HS-5 (cell line): ENCODE results near the gene UMAD1.

Experiments used
- DNase-seq: peaks from one replicate; pipeline ENCODE4 v3.0.0-alpha.2; 2012; ENCODE audit warnings: low read depth

UMAD1 gene

DNA sequence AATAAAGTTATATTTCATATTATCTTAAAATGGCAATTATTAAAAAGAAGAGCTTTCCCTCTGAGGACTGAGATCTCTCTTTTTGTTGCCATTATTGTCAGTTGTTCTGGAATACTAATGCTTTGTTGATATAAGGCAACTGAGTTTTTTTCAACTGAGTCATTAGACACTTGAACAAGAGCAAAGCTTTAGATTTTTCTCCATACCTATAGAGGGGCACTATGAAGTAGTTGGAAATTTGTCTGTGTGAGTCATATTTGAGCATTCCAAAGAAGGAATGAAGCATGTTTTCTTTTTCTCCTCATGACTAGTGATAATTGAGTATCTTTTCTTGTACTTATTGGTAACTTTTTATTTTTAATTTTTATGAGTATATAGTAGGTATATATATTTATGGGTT, 53.3 kb downstream of the UMAD1 start:
- peak; percentile 93 for DNase-seq

DNA sequence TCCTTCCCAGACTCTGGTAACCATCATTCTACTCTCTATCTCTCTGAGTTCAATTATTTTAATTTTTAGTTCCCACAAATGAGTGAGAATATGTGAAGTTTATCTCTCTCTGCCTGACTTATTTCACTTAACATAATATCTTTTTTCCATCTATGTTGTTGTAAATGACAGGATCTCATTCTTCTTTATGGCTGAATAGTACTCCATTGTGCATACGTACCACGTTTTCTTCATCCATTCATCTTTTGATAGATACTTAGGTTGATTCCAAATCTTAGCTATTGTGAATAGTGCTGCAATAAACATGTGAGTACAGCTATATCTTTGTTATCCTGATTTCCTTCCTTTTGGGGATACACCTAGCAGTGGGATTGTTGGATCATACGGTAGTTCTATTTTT, 54.0 kb downstream of the UMAD1 start:
- no peak for DNase-seq

DNA sequence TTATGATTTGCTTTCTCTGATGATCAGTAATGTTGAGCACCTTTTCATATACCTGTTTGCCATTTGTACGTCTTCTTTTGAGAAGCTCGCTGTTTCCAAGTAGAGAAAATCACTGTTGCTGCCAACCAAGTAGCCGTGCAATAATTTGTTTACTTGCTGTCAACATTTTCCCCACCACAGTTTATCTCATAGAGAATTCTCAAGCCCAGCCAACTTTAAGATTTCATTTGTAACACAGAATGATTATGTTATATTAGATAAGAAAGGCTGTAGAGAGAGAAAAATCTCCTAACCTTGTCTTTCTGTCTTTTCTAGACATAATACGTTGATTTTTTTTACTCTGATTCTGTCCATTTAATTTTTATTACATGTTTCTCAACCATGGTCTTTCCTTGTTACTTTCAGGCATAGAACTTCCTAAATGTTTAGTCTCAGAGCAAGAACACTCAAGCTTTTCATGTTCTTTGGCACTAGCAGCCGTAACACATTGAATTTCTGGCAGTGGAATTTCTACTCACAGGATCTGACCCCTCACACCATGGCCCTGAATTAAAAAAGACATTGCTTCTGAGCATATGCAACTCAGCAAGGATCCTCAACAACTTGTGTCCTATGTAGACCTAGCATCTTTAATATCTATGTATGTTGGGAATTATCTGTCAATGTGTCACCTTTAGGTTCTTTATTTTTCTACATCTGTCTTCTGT, 54.7 kb downstream of the UMAD1 start:
- no peak for DNase-seq

DNA sequence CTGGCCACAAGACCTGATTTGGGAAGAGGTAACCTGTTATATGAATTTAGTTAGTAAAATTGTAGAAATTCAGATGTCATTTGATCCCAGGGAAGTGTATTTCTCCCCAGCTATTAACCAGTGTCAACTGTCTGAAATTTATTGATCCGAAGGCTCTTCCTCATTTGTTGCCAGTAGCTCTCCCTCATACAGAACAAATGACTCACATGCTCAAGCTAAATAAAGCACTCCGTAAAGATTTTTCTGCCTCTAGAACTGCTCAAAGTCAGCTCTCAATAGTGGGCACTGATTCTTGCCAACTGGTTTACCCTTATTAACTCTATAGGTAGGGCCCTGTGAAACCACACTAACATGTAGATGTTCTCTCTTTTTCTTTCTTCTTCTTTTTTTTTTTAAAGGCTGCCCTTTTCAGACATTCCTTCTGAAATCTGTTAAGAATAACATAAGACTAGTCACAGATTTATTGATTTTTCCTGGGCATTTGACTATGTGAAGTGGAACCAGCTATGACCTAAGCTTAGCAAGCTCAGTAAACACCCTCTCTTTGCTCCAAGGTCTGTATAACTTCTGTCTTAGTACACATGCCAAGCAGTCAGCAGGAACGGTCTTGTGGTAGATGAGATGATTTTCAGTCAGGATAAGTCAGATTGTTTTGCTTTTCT, 56.0 kb downstream of the UMAD1 start:
- DNase-seq: peak; percentile 43

DNA sequence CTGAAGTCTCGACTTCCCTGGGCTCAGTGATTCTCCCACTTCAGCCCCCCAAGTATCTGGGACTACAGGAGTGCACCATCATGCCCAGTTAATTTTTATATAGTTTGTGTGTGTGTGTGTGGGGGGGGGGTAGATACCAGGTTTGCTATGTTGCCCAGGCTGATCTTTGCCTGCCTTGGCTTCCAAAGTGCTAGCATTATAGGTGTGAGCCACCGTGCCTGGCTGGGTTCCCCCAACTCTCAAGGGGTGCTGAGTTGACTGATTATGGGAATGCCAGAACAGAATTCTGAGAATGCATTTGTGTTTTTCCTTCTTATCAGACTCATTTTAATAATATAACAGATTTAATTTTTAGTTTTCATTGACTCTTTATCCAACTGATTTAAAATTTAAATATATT, 58.4 kb downstream of the UMAD1 start:
- DNase-seq: no peak

DNA sequence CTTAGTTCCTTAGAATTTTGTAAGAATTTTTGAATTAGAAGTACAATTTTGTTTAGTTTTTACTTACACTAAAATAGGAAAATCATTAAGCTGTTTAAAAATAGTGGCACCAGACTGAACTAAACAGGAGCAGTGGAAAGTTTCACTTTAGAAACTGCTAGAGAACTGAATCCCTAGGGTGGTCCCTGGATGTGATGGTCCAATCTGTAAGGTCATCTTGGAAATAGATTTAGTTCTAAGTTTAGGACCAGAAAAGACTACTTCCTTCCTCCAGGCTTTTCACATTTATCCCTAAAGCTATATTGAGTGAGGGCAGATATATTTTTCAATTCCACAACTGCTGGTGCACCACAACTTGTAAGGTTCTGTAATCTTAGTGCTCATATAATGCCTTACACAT, 58.8 kb downstream of the UMAD1 start:
- no peak for DNase-seq

DNA sequence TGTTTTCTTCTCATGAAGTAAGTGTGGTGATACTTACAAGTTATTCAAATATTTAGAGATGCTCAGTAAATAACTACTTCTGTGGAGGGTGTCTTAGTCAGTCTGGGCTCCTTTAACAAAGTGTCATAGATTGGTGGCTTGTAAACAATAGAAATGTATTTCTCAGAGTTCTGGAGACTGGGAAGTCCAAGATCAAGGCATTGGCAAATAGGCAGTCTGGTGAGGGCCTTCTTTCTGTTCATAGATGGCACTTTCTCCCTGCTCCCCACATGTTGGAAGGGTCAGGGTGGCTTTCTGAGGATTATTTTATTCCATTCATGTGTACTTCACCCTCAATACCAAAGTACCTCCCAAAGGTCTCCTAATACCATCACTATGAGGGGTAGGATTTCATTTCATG, 59.4 kb downstream of the UMAD1 start:
- no peak for DNase-seq

DNA sequence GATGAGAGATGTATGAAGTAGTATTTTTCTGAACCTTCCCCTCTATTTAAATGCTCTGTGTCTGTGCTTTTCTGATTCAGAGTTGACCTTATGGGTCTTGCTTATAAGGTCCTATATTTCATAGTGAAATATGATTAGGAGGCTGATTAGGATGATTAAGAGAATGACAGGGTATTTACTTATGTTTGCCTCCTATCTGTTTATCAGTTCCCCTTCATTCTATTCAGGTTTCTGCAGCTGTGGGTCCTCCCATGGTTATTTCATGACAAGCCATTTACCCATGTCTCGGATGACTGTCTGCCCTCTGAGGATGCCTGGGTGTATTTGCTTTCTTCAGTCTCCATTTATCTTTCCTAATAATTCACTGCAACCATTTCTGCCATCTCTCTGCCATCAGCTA, 61.0 kb downstream of the UMAD1 start:
- DNase-seq: no peak

DNA sequence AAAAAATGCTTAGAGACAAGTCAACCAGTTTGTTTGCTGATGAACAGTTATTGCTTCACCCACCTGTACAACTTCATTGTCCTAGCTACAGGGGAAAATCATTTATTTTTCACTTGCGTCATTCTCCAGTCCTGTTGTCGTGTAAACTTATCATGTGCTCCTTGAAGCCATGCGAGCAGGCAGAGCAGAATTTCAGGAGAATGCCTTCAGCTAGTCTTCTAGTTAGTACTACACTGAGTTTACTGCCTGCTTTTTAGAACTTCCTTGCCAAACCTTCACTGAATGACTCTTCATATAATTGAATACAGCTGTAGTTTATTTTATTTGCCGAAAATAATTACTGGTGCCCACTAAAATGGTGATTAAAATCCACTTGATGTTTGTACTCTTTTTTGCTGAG, 62.3 kb downstream of the UMAD1 start:
- no peak for DNase-seq

DNA sequence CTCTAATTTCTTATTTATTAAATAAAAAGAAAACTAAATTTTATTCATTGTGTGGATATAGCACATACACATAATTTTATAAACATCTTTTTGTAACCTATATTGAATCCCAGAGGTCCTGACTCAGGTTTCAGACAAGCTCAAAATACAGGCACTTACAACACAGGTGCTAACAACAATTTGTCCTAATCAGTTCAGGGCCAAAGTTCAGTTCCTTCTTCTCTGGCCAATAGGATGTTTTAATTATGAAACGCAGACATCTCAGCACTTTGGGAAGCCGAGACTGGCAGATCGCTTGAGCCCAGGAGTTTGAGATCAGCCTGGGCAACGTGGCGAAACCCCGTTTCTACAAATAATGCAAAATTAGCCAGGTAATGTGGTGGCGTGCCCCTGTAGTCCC, 62.9 kb downstream of the UMAD1 start:
- no peak for DNase-seq

DNA sequence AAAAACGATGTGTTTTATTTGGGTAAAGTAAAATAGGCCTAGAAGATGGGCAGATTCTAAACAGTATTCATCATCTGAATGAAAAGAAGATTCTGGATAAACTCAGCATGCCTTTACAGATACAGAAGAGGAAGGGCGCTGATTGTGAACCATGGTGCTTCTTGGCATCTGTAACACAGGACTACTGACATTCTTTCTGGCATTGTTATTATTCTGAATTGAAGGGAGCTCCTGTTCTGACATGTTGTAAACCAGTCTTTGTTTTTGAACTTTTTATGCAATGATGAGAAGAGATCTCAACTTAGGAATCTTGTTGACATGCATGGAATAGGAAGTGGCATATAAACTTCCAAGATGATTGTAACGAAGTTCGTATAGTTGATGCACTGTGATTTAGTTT, 64.3 kb downstream of the UMAD1 start:
- no peak for DNase-seq

DNA sequence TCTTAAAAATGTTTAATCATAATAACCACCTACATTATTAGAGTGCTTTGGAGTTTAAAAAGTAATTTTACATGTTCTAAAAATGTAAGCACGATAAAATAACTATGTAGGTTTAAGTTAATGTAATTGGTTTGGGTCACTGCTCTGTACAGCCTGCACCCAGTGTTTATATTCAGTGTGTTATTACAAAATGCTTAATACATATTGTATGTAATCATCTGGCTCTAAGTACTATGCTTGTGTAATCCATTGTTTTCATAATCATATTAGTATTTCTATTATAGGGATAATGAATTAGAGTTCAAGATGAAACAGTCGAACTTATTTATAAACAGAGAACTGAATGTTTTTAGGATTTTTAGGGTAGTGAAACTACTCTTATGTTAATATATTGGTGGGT, 64.8 kb downstream of the UMAD1 start:
- no peak for DNase-seq

DNA sequence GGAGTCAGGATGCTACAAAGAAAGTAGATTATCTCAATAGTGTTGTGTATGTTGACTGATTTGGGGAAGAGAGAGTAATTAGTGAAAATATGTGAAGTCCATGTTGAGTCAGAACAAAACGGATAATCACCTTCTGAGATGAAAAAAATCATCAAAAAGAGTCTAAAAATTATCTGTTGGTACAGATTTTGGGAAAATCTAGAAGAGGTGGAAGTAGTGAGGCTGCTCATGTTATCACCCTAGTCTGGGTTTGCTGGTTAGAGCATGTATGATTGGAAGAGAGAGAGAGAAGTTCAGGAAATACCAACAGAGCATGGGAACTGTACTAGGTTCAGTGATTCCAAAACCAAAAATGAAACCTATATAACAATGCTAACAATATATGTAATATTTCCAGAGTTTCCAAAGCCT, 65.6 kb downstream of the UMAD1 start:
- DNase-seq: no peak

DNA sequence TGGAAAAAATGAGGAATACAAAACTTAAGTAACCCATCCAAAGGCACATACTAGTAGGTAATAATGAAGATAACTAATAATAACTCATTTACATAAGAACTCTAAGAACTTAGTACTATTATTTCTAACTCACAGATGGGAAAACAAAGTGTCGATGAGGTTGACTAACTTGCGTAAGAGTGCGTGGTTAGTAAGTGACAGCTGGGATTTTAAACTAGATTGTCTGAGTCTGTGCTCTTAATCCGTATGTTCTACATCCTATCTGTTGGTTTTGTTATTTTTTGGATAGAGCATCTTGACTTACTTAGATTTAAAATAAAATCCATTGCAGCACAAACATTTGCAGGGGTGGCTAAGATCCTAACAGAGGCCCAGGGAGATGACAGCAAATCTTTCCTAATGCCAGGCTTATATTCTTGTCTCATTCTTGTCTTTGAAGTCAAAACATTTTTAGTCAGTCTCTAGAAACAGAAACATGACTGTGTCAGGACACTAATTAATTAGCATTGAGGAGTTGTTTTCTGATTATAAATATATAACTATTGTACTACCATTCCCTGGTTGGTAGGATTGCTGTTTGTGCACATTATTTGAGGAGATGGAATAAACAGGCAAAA, 66.1 kb downstream of the UMAD1 start:
- DNase-seq: no peak

DNA sequence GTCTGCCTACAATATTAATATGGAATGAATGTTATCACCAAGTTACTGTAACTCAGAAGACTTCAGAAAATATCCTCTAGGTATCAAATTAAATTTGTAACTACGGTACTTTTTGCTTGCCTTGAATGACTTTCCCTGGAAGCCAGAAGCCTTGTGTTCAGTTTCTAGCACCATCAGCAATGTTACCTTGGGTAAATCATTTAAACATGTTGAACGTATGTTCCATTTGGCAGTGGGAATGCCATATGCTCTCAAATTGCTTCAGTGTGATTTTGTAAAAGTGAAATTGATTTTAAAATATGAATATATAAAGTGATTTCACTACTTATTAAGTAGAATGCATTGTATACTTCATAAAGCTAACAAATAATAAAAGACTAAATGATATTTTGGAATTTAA, 66.7 kb downstream of the UMAD1 start:
- DNase-seq: no peak

DNA sequence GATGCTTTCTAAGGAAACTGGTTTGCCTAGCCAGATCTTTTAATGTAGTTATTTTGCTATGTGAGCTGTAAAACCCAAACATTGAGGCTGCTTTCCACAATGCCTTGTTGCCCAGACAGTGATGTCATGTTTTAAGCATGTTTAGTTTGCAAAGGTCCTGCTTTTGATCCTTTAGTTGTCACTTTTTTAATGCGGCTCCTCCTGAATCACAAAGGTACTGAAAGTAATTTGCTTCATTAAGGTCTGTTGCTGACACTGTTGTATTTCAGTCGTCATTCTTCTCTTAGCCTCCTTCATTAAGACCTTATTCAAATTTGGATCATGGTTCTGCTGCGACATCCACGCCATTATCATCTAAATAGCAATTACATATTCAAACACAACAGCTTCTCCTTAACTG, 67.3 kb downstream of the UMAD1 start:
- DNase-seq: no peak

DNA sequence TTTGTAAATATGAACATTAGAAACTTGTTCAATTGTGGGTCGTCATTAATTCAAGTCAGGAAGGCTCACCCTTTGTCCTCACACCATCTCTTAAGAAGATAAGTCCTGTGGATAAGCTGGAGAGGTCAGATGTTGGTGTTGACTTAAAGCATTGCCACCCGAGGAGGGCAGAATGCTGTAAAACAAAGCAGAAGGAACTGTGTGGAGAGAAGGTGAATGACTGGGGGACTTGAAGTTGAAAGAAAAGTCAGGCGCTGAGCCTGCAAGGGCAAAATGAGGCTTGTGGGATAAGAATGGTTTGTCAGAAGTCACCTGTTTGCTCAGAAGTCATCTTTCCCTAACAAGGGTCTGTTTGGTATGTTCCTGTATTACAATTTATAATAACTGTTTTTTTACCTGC, 68.7 kb downstream of the UMAD1 start:
- no peak for DNase-seq

DNA sequence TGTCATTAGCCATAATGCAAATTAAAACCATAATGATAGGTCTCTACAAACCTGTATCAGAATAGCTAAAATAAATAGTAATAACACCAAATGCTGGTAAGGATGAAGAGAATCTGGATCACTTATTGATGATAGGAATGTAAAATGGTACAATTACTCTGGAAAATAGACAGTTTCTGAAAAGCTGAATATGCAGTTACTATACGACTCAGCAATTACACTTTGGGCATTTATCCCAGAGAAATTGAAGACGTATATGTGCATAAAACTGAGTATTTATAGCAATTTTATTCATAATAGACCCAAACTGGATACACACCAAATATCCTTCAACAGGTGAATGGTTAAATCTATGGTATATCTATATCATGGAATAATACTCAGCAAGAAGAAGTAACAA, 69.9 kb downstream of the UMAD1 start:
- DNase-seq: no peak

DNA sequence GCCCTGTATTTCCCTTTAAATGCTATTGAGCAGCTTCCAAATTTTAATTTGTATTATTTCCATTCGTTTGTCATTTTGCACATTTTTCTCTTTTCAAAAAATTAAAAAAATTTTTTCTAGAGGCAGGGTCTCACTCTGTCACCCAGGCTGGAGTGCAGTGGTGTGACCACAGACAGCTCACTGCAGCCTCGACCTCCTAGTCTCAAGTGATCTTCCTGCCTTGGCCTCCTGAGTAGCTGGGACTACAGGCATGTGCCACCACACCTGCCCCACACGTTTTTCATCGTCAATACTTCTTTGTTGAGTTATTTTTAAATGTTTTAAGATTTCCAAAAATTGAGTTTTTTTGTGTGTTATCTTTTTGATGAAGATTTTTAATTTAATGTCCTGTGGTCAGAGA, 73.2 kb downstream of the UMAD1 start:
- DNase-seq: no peak

DNA sequence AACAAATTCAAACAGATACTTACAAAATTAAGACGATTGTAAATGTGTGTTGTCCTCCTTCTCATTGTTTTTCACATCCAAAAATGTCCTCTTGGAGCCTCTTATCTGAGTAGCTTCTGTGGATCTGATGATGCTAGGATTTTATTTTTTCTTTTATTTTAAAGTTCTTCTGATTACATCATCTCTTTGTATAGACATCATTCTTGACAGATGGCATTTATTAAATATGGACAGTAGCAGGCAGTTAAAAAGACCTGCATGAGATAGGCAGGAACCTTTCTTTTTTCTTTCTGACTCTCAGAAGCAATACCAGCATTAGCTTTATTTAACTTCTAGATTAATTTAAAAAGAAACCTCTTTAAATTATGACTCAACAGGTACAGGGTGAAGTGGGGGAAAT, 77.9 kb downstream of the UMAD1 start, which contains the start of gene RPA3:
TSS of gene RPA3 (minus strand) at position 116 of the 400 bp plus-strand sequence. CDS start 78,189 bp downstream, outside the sequence.
- no peak for DNase-seq

DNA sequence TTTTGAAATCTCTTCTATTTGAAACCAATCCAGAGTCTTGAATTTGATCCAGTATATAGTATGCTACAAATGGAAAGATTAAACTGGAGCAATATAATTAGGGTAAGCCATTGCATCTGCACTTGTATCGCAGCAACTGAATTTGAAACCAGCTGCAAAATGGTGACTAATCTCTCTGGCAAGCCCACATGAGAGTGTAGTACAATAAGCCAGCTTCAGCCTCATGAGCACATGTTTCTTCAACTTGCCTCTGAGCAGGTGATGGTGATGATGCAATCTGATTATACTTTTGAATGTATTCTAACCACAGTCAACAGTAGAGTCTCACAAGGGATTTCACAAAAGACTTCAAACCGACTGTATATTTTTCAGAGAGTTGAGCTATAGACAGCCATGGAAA, 78.7 kb downstream of the UMAD1 start:
- peak; percentile 82 for DNase-seq

DNA sequence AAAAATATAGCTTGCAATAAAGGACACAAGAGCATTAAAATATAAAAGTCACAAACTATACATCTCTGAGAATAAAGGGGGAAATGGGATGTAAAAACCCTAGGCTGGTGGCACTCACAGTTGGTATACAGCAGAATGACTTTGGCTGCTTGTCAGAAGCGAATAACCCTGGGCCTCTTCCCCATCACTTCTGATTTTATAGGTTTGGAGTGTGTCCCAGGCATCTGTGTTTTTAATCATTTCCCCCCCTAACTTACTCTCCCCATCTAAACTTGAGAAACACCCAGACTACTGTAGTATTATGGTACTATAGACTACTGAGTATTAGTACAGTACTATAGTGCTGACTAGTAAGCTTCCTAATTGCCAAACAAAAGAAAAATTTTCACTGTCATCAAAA, 79.6 kb downstream of the UMAD1 start:
- DNase-seq: no peak

DNA sequence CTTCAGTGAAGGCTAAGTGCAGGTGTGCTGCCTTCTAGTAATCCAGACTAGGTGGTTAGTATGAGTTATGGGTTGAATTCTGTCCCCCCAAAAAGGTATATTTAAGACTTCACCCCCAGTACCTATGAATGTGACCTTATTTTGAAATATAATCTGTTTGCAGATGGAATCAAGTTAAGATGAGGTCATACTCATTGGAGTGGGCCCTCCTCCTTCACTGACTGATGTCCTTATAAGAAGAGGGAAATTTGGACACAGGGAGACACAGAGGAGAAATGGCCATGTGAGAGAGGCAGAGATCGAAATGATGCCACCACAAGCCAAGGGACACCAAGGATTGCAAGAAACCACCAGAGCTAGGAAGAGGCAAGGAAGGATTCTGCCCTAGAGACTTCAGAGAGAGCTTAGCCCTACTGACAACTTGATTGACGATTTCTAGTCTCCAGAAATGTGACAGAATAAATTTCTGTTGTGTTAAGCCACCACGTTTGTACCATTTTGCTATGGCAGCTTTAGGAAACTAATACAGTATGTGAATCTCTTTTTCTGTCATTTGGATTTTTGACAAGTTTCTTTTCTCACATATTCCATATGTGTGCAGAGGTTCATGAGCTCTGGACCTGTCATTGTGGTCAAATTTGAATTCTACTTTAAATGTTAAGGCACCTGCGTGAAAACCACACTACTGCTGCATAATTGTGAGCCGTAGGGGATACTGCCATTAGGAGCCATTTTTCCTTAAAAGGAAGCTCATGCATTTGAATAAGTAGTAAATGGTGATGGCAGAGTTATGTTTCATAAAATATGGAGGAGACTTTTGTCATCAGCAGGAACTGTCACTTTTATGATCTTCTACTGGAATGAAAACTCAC, 80.4 kb downstream of the UMAD1 start:
- DNase-seq: no peak
